Measurements from ENCODE around the gene B9D2.
A peak's percentile ranks its signal among the peaks of the same experiment; 100 is the strongest.
"Not testable (repeated sequence)": the region's sequence is repeated elsewhere in the genome, so short reads cannot be mapped to it uniquely, and the experiment has no call there.

Gene B9D2

GRCh38 chr19:41354343-41354953, 9.5 kb downstream of the B9D2 start:
- no peak for TF ChIP-seq CTCF (IDR thresholded peaks at IDR 0.05)
- DNase-seq (ENCODE audit: low spot score) = no peak
- Histone ChIP-seq H3K27ac (peak overlapping the region; percentile 84 to 93), H3K4me3 (peak overlapping the region; percentile 93)

GRCh38 chr19:41353466-41354342, 10.2 kb downstream of the B9D2 start, which contains the start of gene TGFB1:
Gene TGFB1, minus strand, starts transcription at chr19:41353922. Its CDS starts 878 bp downstream, at chr19:41353044.
- Histone ChIP-seq H3K27ac (peak within 1 kb of the TSS; percentile 84 to 93), H3K4me3 (peak within 1 kb of the TSS; percentile 93)
- peak; percentile 94 for TF ChIP-seq CTCF (IDR thresholded peaks at IDR 0.05)
- peak; percentile 95 for DNase-seq (ENCODE audit: low spot score)

GRCh38 chr19:41352609-41353465, 11.1 kb downstream of the B9D2 start:
- Histone ChIP-seq H3K27ac (peak overlapping the region; percentile 84 to 93), H3K4me3 (peak overlapping the region; percentile 93)
- DNase-seq (ENCODE audit: low spot score) = peak; percentile 83
- peak; percentile 16 for TF ChIP-seq CTCF (IDR thresholded peaks at IDR 0.05)

GRCh38 chr19:41352279-41352608, 11.7 kb downstream of the B9D2 start:
- no peak for DNase-seq (ENCODE audit: low spot score)
- Histone ChIP-seq H3K27ac (peak overlapping the region; percentile 84 to 93), H3K4me3 (peak overlapping the region; percentile 93)
- TF ChIP-seq CTCF (IDR thresholded peaks at IDR 0.05) = no peak

- no peak for TF ChIP-seq CTCF (IDR thresholded peaks at IDR 0.05)
- Histone ChIP-seq H3K27ac (peak overlapping the region; percentile 84 to 93), H3K4me3 (peak overlapping the region; percentile 93)
- peak; percentile 83 for DNase-seq (ENCODE audit: low spot score)
Observed at GRCh38 chr19:41351339-41352245, 12.4 kb downstream of the B9D2 start.

- no peak for TF ChIP-seq CTCF (IDR thresholded peaks at IDR 0.05)
- no peak for DNase-seq (ENCODE audit: low spot score)
- Histone ChIP-seq H3K27ac (peak overlapping the region; percentile 84 to 93), H3K4me3 (peak overlapping the region; percentile 93)
Observed at GRCh38 chr19:41350735-41351338, 13.1 kb downstream of the B9D2 start.

GRCh38 chr19:41346916-41347315, 17.0 kb downstream of the B9D2 start:
- H3K4me3 ChIP-seq; H3K27ac ChIP-seq; DNase-seq (ENCODE audit: low spot score): not testable (repeated sequence)
